CD4-positive, alpha-beta T cell treated with Interleukin-6 for 4 hours (primary cell): Measurements from ENCODE around the gene ARIH2.

Experiments
- DNase-seq: peaks from one replicate; pipeline ENCODE4 v3.0.0-alpha.2; 2020; ENCODE audit warnings: mixed read lengths

The ARIH2 gene

DNA sequence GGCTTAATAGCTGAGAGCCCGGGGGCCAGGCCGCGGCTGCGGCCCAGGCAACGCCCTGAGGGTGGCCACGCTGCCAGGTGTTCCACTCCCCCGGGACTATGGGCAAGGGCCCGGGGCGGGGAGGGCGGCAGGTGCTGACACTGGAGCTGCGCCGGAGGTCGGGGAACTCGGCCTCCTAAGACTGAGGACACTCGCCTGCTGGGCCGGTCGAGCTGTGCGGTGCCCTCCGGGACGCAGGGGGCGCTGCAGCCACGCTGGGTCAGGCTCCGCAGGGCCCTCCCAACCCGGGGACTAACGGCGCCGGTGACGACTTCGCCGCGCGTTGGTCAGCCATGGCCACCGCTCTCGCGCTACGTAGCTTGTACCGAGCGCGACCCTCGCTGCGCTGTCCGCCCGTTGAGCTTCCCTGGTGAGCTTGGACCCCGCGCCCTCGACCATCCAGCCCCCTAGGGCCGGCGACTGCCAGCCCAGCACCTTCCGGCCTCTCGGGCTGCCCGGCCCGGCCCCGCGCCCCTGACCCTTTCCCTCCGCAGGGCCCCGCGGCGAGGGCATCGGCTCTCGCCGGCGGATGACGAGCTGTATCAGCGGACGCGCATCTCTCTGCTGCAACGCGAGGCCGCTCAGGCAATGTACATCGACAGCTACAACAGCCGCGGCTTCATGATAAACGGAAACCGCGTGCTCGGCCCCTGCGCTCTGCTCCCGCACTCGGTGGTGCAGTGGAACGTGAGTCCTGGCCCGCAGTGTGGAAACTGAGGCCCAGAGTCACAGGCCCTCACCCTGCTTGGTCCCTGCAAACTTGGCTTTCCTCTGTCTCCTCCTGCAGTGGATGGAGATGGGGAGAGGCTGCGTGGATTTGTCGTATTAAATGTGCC, 103.4 kb downstream of the ARIH2 start, which contains the start of gene NDUFAF3:
NDUFAF3 (plus strand) TSS at position 309 of the 875 bp plus-strand sequence; CDS start at position 333, 24 bp downstream.
- peak; percentile 92 for DNase-seq

- DNase-seq: peak; percentile 1
Measured at GRCh38 chr3:49022688-49023171, 104.1 kb downstream of the ARIH2 start.

DNA sequence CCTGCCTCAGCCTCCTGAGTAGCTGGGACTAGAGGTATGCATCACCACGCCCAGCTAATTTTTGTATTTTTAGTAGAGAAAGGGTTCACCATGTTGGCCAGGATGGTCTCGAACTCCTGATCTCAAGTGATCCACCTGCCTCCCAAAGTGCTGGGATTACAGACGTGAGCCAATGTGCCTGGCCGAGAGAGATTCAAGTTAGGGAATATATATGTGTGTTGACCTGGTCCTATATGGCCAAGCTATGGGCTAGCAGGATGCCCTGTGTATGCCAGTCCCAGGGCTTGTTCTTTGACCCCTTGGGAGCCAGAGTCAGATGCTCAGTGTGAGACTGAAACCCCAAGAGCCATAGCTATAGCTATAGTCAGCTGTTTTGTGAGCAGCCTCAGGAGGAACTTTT, 105.1 kb downstream of the ARIH2 start:
- no peak for DNase-seq

- no peak for DNase-seq
Measured at GRCh38 chr3:49024449-49024848, 105.8 kb downstream of the ARIH2 start.

- no peak for DNase-seq
Measured at GRCh38 chr3:49025005-49025792, 106.6 kb downstream of the ARIH2 start.

DNA sequence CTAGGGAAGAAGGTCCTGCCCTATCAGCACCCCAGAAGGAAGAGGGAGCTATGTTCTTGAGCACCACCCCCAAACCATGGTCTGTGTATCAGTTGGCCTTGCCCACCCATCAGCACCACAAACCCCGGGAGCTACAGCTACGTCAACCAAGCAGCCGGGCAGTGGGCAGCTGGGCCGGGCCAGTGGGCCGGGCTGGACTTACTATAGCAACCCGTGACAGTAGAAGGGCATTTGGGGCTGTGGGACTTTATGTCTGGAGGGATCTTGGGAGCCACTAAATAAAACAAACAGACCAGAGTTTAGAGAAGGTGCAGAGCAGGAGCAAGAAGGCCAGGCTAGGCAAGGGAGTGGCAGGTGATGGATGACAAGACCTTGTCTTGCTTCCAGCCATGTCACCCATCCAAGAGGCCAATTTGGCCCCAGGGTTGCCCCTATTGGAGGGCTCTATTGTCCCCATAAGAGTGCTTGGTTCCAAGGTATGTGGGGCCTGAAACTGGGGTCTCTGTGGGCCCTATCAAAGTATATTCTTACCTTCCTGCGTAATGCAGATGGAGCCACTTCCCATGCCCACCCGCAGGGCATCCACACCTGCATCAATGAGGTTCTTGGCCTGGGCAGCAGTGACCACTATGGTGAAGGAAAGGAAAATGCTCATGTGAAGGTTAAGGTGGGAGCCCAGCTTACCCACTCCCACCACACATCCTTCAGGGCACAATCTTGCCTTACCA, 107.3 kb downstream of the ARIH2 start:
- DNase-seq: no peak

DNA sequence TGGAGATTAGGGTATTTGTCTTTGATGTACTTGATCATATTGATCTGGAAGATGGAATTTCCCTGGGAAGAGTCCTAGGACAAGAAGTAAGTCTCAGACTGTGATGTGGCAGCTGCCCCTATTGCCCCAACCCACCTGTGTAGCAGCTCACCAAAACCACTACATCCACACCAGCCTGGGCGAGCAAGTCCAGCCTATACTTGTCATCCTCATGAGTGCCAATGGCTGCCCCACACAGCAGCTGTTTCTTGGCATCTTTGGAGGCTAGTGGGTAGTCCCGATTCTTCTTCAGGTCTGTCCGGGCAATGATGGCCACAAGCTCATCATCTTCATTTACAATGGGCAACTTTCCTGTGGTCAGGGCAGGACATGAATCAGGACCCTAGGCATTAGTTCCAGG, 107.9 kb downstream of the ARIH2 start:
- no peak for DNase-seq

DNA sequence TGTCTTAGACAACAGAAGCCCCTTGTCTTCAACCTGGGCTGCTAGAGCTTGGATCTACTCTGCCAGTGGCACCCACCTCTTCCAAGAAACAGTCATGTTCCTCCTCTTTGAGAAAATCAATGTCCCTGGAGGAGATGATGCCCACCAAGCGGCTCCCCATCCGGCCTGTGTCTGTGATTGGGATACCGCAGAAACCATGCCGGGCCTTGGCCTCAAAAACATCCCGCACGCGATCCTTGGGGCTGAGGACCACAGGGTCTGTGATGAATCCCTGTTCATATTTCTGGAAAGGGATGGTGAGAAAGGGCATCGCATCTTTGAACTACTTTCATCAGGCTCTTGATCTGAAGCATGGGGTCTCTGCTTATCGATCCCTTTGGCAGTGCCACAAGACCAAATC, 109.0 kb downstream of the ARIH2 start:
- DNase-seq: no peak

DNA sequence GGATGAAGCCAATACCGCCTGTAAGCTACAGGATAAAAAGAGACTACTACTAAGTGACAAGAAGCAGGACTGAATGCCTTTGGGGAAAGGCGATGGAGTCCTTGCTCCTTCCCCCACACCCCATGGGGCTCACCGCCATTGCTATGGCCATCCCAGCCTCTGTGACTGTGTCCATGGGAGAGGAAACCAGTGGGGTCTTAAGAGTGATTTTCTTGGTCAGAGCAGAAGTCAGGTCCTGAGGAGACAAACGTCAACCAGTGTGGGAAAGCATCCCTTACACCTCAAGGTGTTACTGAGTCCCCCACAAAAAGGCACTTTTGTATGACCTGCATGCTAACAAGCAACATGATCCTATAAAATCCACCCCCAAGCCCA, 109.6 kb downstream of the ARIH2 start:
- DNase-seq: no peak

GRCh38 chr3:49028673-49029562, 110.3 kb downstream of the ARIH2 start, which contains the start of gene IMPDH2:
IMPDH2 (minus strand) TSS chr3:49029398; CDS start chr3:49029350, 48 bp downstream.
- peak; percentile 95 for DNase-seq

GRCh38 chr3:49029563-49029884, 110.9 kb downstream of the ARIH2 start:
- no peak for DNase-seq

DNA sequence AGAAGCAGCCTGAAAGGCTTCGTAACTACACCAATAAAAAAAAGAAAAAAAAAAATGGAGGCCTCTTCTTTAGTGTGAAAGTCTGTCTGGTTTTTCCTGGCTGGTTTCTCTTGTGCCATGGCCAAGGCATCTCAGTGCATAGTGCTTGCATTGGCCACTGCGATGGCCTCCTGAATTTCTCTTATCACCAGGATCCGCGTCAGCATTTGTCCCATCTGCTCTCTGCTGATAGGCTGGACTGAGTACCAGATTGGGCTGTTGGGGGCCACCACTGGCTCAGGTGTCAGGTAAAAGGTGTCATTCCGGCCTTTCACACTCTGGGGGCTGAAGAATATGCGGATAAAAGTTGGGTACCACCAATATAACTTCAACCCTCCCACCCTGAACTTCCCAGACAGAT, 111.7 kb downstream of the ARIH2 start:
- no peak for DNase-seq

DNA sequence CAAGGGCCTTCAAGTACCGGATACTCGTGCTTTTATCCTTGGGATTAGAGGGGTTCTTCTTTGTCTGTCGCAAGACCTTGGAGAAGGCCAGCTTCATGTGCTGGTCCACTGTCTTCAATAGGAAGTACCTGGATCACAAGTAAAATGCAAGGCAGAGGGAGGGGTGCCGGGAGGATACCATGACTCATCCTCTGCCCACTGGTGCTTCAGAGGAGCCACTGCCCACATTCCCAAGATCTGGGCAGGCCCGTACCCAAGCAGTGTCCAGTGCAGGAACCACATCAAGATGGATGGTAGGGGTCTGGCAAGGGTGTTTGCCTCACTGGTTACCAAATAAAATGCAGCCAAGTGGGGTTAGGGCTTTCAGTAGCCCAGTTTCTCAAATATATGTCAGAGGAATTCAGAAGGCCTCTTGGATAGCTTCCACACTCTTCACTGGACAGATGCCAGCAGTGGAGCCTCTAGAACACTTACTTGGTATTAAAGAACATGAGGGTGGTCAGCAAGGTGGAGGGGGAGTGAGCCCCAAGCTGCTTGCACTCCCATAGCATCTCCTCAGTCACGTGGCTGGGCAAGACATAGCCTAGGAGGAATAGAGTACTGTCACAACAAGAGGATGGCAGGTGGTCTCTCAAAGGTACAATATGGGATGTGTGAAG, 114.1 kb downstream of the ARIH2 start:
- no peak for DNase-seq

- DNase-seq: no peak
Measured at GRCh38 chr3:49034650-49035049, 116.0 kb downstream of the ARIH2 start.

DNA sequence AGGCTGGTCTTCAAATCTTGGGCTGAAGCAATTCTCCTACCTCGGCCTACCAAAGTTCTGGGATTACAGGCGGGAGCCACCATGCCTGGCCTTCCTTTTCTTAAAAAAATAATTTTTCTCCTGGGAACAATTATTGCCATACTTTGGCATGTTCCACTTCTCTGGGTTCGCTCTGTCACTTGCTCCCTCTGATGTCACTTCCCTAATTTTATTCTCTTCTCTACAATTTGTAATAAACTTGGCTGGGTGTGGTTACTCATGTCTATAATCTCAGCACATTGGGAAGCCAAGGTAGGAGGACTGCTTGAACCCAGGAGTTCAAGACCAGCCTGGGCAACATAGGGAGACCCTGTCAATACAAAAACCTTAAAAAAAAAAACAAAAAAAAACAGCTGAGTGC, 116.6 kb downstream of the ARIH2 start:
- DNase-seq: no peak
